ENCODE data around the gene SRP54. TPM values are rescaled to one million over a fixed set of nuclear protein-coding genes. Genes with fewer than 3 reads are reported as not detected.

SRP54 gene
- total RNA-seq, 3 donors from 2014 or later, result 32.9 to 45.6 (median 40.6) TPM

- H3K36me3 ChIP-seq (ENCODE audit: low read depth), result no peaks in the 10 kb centered on the region
These were observed 85.6 kb downstream of the SRP54 start for GRCh38 chr14:35068238-35069012.

DNA sequence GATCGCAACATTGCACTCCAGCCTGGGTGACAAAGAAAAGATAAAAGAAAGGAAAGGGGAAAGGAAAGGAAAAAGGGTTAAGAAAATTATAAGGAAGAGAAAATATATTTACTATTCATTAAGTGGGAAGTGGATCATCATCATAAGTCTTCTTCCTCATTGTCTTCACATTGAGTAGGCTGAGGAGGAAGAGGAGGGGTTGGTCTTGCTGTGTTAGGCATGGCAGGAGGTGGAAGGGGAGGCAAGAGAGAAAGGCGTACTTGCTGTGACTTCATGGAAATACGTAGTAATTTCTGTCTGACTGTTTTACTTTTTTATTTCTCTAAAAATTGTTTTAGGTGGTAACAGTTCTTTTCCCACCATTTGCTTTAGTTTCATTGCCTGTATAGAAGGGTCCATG lies 89.4 kb downstream of the SRP54 start:
- H3K36me3 ChIP-seq (ENCODE audit: low read depth), result no peaks in the 10 kb centered on the region
- DNase-seq, result no peak
- H3K9me3 ChIP-seq, result no peaks in the 10 kb centered on the region
- no peak for TF ChIP-seq CTCF (IDR thresholded peaks at IDR 0.05)
- ATAC-seq, result no peak
- no peak overlapping the region for H3K4me3 ChIP-seq
- H3K4me1 ChIP-seq (ENCODE audit: low read depth), result peaks cover 7% of the 10 kb centered on the region
- intact Hi-C loops (cut with DNase I, micrococcal nuclease), result no loop called here

More at GRCh38 chr14:35068238-35069012, 85.6 kb downstream of the SRP54 start:
- no peak for TF ChIP-seq CTCF (IDR thresholded peaks at IDR 0.05)
- ATAC-seq (peak; percentile 98), DNase-seq (peak in 1 of 3 donors; percentile 60)
- H3K4me3 ChIP-seq, result no peak overlapping the region
- no peaks in the 10 kb centered on the region for H3K9me3 ChIP-seq
- peaks cover 10% of the 10 kb centered on the region for H3K4me1 ChIP-seq (ENCODE audit: low read depth)
- intact Hi-C loops (cut with DNase I, micrococcal nuclease), result no loop called here

GRCh38 chr14:35073486-35073885 lies 90.7 kb downstream of the SRP54 start:
- Histone ChIP-seq H3K9me3 (no peaks in the 10 kb centered on the region), H3K4me1 (ENCODE audit: low read depth) (peaks cover 6% of the 10 kb centered on the region), H3K4me3 (no peak overlapping the region), H3K36me3 (ENCODE audit: low read depth) (no peaks in the 10 kb centered on the region)
- DNase-seq (no peak), ATAC-seq (no peak)
- no peak for TF ChIP-seq CTCF (IDR thresholded peaks at IDR 0.05)
- intact Hi-C loops (cut with DNase I, micrococcal nuclease), result no loop called here

GRCh38 chr14:35078082-35078481 lies 95.3 kb downstream of the SRP54 start:
- peak in 1 of 3 donors; percentile 56 for DNase-seq
- H3K4me1 ChIP-seq (ENCODE audit: low read depth), result peaks cover 15% of the 10 kb centered on the region
- peak; percentile 95 for ATAC-seq
- no peak overlapping the region for H3K4me3 ChIP-seq
- no peaks in the 10 kb centered on the region for H3K9me3 ChIP-seq
- intact Hi-C loops (cut with DNase I, micrococcal nuclease), result no loop called here
- H3K36me3 ChIP-seq (ENCODE audit: low read depth), result no peaks in the 10 kb centered on the region
- no peak for TF ChIP-seq CTCF (IDR thresholded peaks at IDR 0.05)

Other genes starting within 250 kb of the SRP54 start
- 10 to 100 TPM; 30.6 to 30.9 (median 30.8) TPM for gene BAZ1A, start 107.6 kb upstream of the SRP54 start, total RNA-seq
- 100 to 1,000 TPM in 2 of 3 donors, 10 to 100 TPM in 1; 98.1 to 152 (median 142) TPM for gene FAM177A1, start 63.3 kb downstream of the SRP54 start, total RNA-seq
- gene PPP2R3C, start 139.0 kb downstream of the SRP54 start, total RNA-seq, result 10 to 100 TPM; 21.5 to 35.5 (median 23.0) TPM
- 10 to 100 TPM; 18.6 to 30.7 (median 27.5) TPM for gene PRORP, start 139.6 kb downstream of the SRP54 start, total RNA-seq